Activated B cell treated with CpG ODN at 0.5 μM for 24 hours (primary cell): ENCODE data around the gene PRKAR1B. TPM values are rescaled to one million over a fixed set of nuclear protein-coding genes. Genes with fewer than 3 reads are reported as not detected.
"Not testable (repeated sequence)": the region's sequence is repeated elsewhere in the genome, so short reads cannot be mapped to it uniquely, and the experiment has no call there.

Experiments used
- ATAC-seq: fragments of 200-7000 bp; cut with Tn5 transposase; one replicate; pipeline ENCODE4 v1.10.0; 2021; ENCODE audit warnings: low read depth, mild to moderate bottlenecking, moderate library complexity
- CTCF ChIA-PET: fragments of 350-600 bp; sonication (Branson Sonifier 250); formaldehyde crosslinking; loops from one replicate; lab custom pipeline; 2021; ENCODE audit warnings: antibody characterized with exemption; lab: Charles Lee
- POLR2A ChIA-PET: fragments of 350-600 bp; sonication (Branson Sonifier 250); formaldehyde crosslinking; loops from one replicate; lab custom pipeline; 2021; ENCODE audit warnings: antibody characterized with exemption; lab: Charles Lee
- DNase-seq: peaks from one replicate; pipeline ENCODE4 v3.0.0; 2022
- H3K27ac Mint-ChIP-seq: one replicate; pipeline ENCODE4 v1.8.0; 2020; ENCODE audit warnings: mixed read lengths
- H3K27me3 Mint-ChIP-seq: one replicate; pipeline ENCODE4 v1.8.0; 2021; ENCODE audit warnings: mixed read lengths
- H3K36me3 Mint-ChIP-seq: one replicate; pipeline ENCODE4 v1.8.0; 2021; ENCODE audit warnings: low read depth, mixed read lengths
- H3K4me1 Mint-ChIP-seq: one replicate; pipeline ENCODE4 v1.8.0; 2021; ENCODE audit warnings: mixed read lengths
- H3K4me3 Mint-ChIP-seq: one replicate; pipeline ENCODE4 v1.8.0; 2020; ENCODE audit warnings: mild to moderate bottlenecking, mixed read lengths
- H3K9me3 Mint-ChIP-seq: one replicate; pipeline ENCODE4 v1.8.0; 2020; ENCODE audit warnings: mixed read lengths
- intact Hi-C: fragments of 100-400 bp; cut with micrococcal nuclease; formaldehyde crosslinking; loops from one replicate; pipeline ENCODE4 v1.15.1; 2024
- total RNA-seq: library from RNA; stranded (reverse); gene quantifications from 2 replicates; pipeline ENCODE4 v1.2.3, GENCODE V29; 2022
- TF ChIP-seq, protein P1 (sequence below): fragments of 200-600 bp; IDR thresholded peaks from one replicate; pipeline ENCODE4 v1.8.0; 2022; ENCODE audit warnings: antibody characterized with exemption, mild to moderate bottlenecking

The PRKAR1B gene
- total RNA-seq, 1 donor from 2014 or later = 17.5 TPM

GRCh38 chr7:662576-662975, 64.5 kb downstream of the PRKAR1B start:
- no peak for DNase-seq

GRCh38 chr7:659996-660395, 67.1 kb downstream of the PRKAR1B start:
- no peak for ATAC-seq
- Mint-ChIP-seq H3K27me3 (no peaks in the 10 kb centered on the region), H3K9me3 (no peaks in the 10 kb centered on the region), H3K4me3 (no peak overlapping the region), H3K36me3 (peaks cover 6% of the 10 kb centered on the region), H3K4me1 (no peaks in the 10 kb centered on the region), H3K27ac (no peak overlapping the region)
- TF ChIP-seq, protein P1, sequence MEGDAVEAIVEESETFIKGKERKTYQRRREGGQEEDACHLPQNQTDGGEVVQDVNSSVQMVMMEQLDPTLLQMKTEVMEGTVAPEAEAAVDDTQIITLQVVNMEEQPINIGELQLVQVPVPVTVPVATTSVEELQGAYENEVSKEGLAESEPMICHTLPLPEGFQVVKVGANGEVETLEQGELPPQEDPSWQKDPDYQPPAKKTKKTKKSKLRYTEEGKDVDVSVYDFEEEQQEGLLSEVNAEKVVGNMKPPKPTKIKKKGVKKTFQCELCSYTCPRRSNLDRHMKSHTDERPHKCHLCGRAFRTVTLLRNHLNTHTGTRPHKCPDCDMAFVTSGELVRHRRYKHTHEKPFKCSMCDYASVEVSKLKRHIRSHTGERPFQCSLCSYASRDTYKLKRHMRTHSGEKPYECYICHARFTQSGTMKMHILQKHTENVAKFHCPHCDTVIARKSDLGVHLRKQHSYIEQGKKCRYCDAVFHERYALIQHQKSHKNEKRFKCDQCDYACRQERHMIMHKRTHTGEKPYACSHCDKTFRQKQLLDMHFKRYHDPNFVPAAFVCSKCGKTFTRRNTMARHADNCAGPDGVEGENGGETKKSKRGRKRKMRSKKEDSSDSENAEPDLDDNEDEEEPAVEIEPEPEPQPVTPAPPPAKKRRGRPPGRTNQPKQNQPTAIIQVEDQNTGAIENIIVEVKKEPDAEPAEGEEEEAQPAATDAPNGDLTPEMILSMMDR = no peak
- CTCF ChIA-PET = no interaction called here
- intact Hi-C loops = no loop called here
- POLR2A ChIA-PET = no interaction called here
- DNase-seq = no peak

More at GRCh38 chr7:662576-662975, 64.5 kb downstream of the PRKAR1B start:
- CTCF ChIA-PET = no interaction called here
- POLR2A ChIA-PET = no interaction called here
- Mint-ChIP-seq H3K36me3 (peaks cover 6% of the 10 kb centered on the region), H3K27me3 (no peaks in the 10 kb centered on the region), H3K9me3 (no peaks in the 10 kb centered on the region), H3K4me1 (no peaks in the 10 kb centered on the region), H3K27ac (no peak overlapping the region), H3K4me3 (no peak overlapping the region)
- ATAC-seq = no peak
- TF ChIP-seq, protein P1 = no peak
- intact Hi-C loops = no loop called here

- Mint-ChIP-seq H3K27me3 (no peaks in the 10 kb centered on the region), H3K4me1 (no peaks in the 10 kb centered on the region), H3K27ac (no peak overlapping the region), H3K36me3 (peaks cover 6% of the 10 kb centered on the region), H3K9me3 (no peaks in the 10 kb centered on the region), H3K4me3 (no peak overlapping the region)
- ChIA-PET POLR2A (no interaction called here), CTCF (no interaction called here)
- intact Hi-C loops = no loop called here
- TF ChIP-seq, protein P1 = no peak
- DNase-seq = no peak
- ATAC-seq = no peak
Measured at GRCh38 chr7:659306-659847, 67.7 kb downstream of the PRKAR1B start.

GRCh38 chr7:657565-658119, 69.4 kb downstream of the PRKAR1B start:
- H3K4me1 Mint-ChIP-seq = no peaks in the 10 kb centered on the region
- TF ChIP-seq, protein P1 = no peak
- H3K4me3 Mint-ChIP-seq = no peak overlapping the region
- H3K36me3 Mint-ChIP-seq = peaks cover 6% of the 10 kb centered on the region
- no peaks in the 10 kb centered on the region for H3K9me3 Mint-ChIP-seq
- H3K27me3 Mint-ChIP-seq = no peaks in the 10 kb centered on the region
- intact Hi-C loops = no loop called here
- CTCF ChIA-PET = no interaction called here
- ATAC-seq (no peak), DNase-seq (no peak)
- no peak overlapping the region for H3K27ac Mint-ChIP-seq
- POLR2A ChIA-PET = no interaction called here

- H3K4me3 Mint-ChIP-seq, H3K27ac Mint-ChIP-seq: not testable (repeated sequence)
Measured at GRCh38 chr7:657010-657409, 70.1 kb downstream of the PRKAR1B start.

GRCh38 chr7:655758-656157, 71.3 kb downstream of the PRKAR1B start:
- peaks cover 6% of the 10 kb centered on the region for H3K36me3 Mint-ChIP-seq
- CTCF ChIA-PET = no interaction called here
- no peaks in the 10 kb centered on the region for H3K4me1 Mint-ChIP-seq
- POLR2A ChIA-PET = no interaction called here
- no peaks in the 10 kb centered on the region for H3K27me3 Mint-ChIP-seq
- intact Hi-C loops = no loop called here
- H3K27ac Mint-ChIP-seq = no peak overlapping the region
- no peak for ATAC-seq
- TF ChIP-seq, protein P1 = no peak
- DNase-seq = no peak
- H3K4me3 Mint-ChIP-seq = no peak overlapping the region
- no peaks in the 10 kb centered on the region for H3K9me3 Mint-ChIP-seq

More at GRCh38 chr7:657010-657409, 70.1 kb downstream of the PRKAR1B start:
- intact Hi-C loops, H3K4me1 Mint-ChIP-seq, DNase-seq, ATAC-seq, CTCF ChIA-PET, H3K27me3 Mint-ChIP-seq, H3K9me3 Mint-ChIP-seq, POLR2A ChIA-PET, H3K36me3 Mint-ChIP-seq: not testable (repeated sequence)
